HCT116 (cell line): ENCODE measurements around the gene AXIN2.

Experiments
- CTCF ChIP-seq, 3 experiments: fragments of 200-600 bp in 1 of 3; sonication (generic) in 1 of 3; IDR thresholded peaks in 2 of 3; conservative IDR thresholded peaks in 1 of 3; 2 replicates each; pipeline ENCODE4 v1.5.1; 2012 to 2017; ENCODE audit warnings: low read depth in 2 of 3, low read length in 2 of 3, antibody characterized with exemption in 1 of 3, borderline replicate concordance in 1 of 3, control low read depth in 1 of 3, mild to moderate bottlenecking in 1 of 3, mixed read lengths in 1 of 3, mixed run types in 1 of 3, moderate library complexity in 1 of 3; ENCODE audit not compliant: insufficient read depth in 1 of 3
- EZH2 ChIP-seq: fragments of 200-600 bp; sonication (generic); IDR thresholded peaks from 2 replicates; pipeline ENCODE4 v1.6.1; 2017; ENCODE audit warnings: antibody characterized with exemption, mixed run types
- POLR2A ChIP-seq: IDR thresholded peaks from 2 replicates; pipeline ENCODE4 v1.7.0; 2011; ENCODE audit warnings: borderline replicate concordance; ENCODE audit not compliant: insufficient read depth, insufficient read length; ENCODE audit errors: extremely low read depth
- REST ChIP-seq: IDR thresholded peaks from 2 replicates; pipeline ENCODE4 v1.6.1; 2012; ENCODE audit warnings: low read depth
- SP1 ChIP-seq: IDR thresholded peaks from 2 replicates; pipeline ENCODE4 v1.6.1; 2012; ENCODE audit warnings: low read depth
- TCF7L2 ChIP-seq: IDR thresholded peaks from 2 replicates; pipeline ENCODE4 v1.7.0; 2011; ENCODE audit warnings: borderline replicate concordance, inconsistent platforms; ENCODE audit not compliant: insufficient read depth, insufficient read length; ENCODE audit errors: extremely low read depth
- YY1 ChIP-seq: IDR thresholded peaks from 2 replicates; pipeline ENCODE4 v1.6.1; 2011; ENCODE audit warnings: low read length, low read depth, moderate library complexity, mild to moderate bottlenecking; ENCODE audit not compliant: insufficient replicate concordance; ENCODE audit errors: extremely low read depth

GRCh38 chr17:65557349-65558310 is 3.8 kb downstream of the AXIN2 start:
- TF ChIP-seq POLR2A (no peak), CTCF (IDR thresholded peaks at IDR 0.05 in 2 of 3, conservative IDR thresholded peaks at IDR 0.05 in 1 of 3; ENCODE audit: borderline replicate concordance in 1 of 3, insufficient read depth in 1 of 3, low read depth in 2 of 3, low read length in 2 of 3) (no peak), YY1 (no peak), EZH2 (no peak), SP1 (peak; percentile 77), REST (no peak), TCF7L2 (peak; percentile 29)
